OCI-LY7 (cell line): ENCODE results near the gene GSN. TPM values are rescaled to one million over a fixed set of nuclear protein-coding genes. Genes with fewer than 3 reads are reported as not detected.

ENCODE experiments used
- BruUV-seq: library from RNA; stranded (reverse); fragments of 400-500 nt; replicated peaks from 2 replicates; lab custom pipeline; 2021; lab: Mats Ljungman, UMichigan
- CTCF ChIA-PET: fragments of 300-600 bp; sonication (Branson Sonifier 250); formaldehyde crosslinking; loops from one replicate; lab custom pipeline; 2022; ENCODE audit warnings: antibody characterized with exemption; ENCODE audit not compliant: unreplicated experiment; lab: Charles Lee
- POLR2A ChIA-PET: fragments of 300-600 bp; sonication (Branson Sonifier 250); formaldehyde crosslinking; loops from one replicate; lab custom pipeline; 2022; ENCODE audit warnings: antibody characterized with exemption; lab: Charles Lee
- DNase-seq: peaks from one replicate; pipeline ENCODE4 v3.0.0-alpha.2; 2015; ENCODE audit warnings: low spot score
- H2AFZ ChIP-seq: fragments of 200-600 bp; sonication (generic), shearing (Covaris generic); 2 replicates; pipeline ENCODE4 v1.6.1; 2014; ENCODE audit warnings: mild to moderate bottlenecking, antibody characterized with exemption, low read length, moderate library complexity
- H3K27ac ChIP-seq: fragments of 200-600 bp; sonication (generic); 2 replicates; pipeline ENCODE4 v1.5.1; 2014; ENCODE audit warnings: mixed run types, low read depth, mild to moderate bottlenecking, moderate library complexity, low read length, inconsistent platforms; ENCODE audit not compliant: poor library complexity, severe bottlenecking
- H3K36me3 ChIP-seq: fragments of 200-600 bp; sonication (generic); 2 replicates; pipeline ENCODE4 v1.6.1; 2014; ENCODE audit warnings: mild to moderate bottlenecking, antibody characterized with exemption, low read length, moderate library complexity, mixed read lengths; ENCODE audit not compliant: insufficient read depth
- H3K4me1 ChIP-seq: fragments of 200-600 bp; sonication (generic); 2 replicates; pipeline ENCODE4 v1.5.1; 2014; ENCODE audit warnings: mild to moderate bottlenecking, low read length; ENCODE audit not compliant: insufficient read depth, poor library complexity, severe bottlenecking
- H3K4me2 ChIP-seq: fragments of 200-600 bp; sonication (generic); 2 replicates; pipeline ENCODE4 v1.6.1; 2014; ENCODE audit warnings: mild to moderate bottlenecking, low read length
- H3K4me3 ChIP-seq: fragments of 200-600 bp; sonication (generic); 2 replicates; pipeline ENCODE4 v1.5.1; 2014; ENCODE audit warnings: mild to moderate bottlenecking, low read depth, low read length; ENCODE audit not compliant: poor library complexity, severe bottlenecking
- H3K79me2 ChIP-seq: fragments of 200-600 bp; sonication (generic); 2 replicates; pipeline ENCODE4 v1.6.1; 2016; ENCODE audit warnings: low read depth, mild to moderate bottlenecking, low read length, moderate library complexity, mixed read lengths; ENCODE audit not compliant: insufficient read depth
- H3K9me2 ChIP-seq: fragments of 200-600 bp; sonication (generic); 2 replicates; pipeline ENCODE4 v1.6.1; 2016; ENCODE audit warnings: mild to moderate bottlenecking, low read length, mixed read lengths; ENCODE audit not compliant: insufficient read depth
- H3K9me3 ChIP-seq: fragments of 200-600 bp; sonication (generic); 2 replicates; pipeline ENCODE4 v1.6.1; 2014; ENCODE audit warnings: mild to moderate bottlenecking, mixed run types, low read length, mixed read lengths
- H4K20me1 ChIP-seq: fragments of 200-600 bp; sonication (generic); 2 replicates; pipeline ENCODE4 v1.6.1; 2014; ENCODE audit warnings: mild to moderate bottlenecking, antibody characterized with exemption, low read length, moderate library complexity, mixed read lengths; ENCODE audit not compliant: insufficient read depth
- EZH2phosphoT487 ChIP-seq: fragments of 200-600 bp; sonication (generic); IDR thresholded peaks from 2 replicates; pipeline ENCODE4 v1.6.1; 2018; ENCODE audit warnings: low read depth, borderline replicate concordance, mild to moderate bottlenecking, mixed run types, antibody characterized with exemption, low read length, moderate library complexity, mixed read lengths
- intact Hi-C: fragments of 100-400 bp; cut with micrococcal nuclease; formaldehyde crosslinking; loops from one replicate; pipeline ENCODE4 v1.10.0; 2022; ENCODE audit not compliant: unreplicated experiment
- total RNA-seq, 2 experiments: library from RNA; depleted of rRNA in 1 of 2; stranded (reverse); fragments of >200 nt in 1 of 2; shearing (Covaris generic) in 1 of 2; gene quantifications; 2 replicates each; pipeline ENCODE4 v1.2.3, GENCODE V29; 2014 to 2022
- TF ChIP-seq, protein P1 (sequence below): fragments of 200-600 bp; sonication (generic); conservative IDR thresholded peaks from 2 replicates; pipeline ENCODE4 v1.5.1; 2014; ENCODE audit warnings: mild to moderate bottlenecking, antibody characterized with exemption, low read length, moderate library complexity, mixed read lengths

GSN gene
- total RNA-seq, 2 experiments from 2014 or later: 13.4 to 16.3 TPM

DNA sequence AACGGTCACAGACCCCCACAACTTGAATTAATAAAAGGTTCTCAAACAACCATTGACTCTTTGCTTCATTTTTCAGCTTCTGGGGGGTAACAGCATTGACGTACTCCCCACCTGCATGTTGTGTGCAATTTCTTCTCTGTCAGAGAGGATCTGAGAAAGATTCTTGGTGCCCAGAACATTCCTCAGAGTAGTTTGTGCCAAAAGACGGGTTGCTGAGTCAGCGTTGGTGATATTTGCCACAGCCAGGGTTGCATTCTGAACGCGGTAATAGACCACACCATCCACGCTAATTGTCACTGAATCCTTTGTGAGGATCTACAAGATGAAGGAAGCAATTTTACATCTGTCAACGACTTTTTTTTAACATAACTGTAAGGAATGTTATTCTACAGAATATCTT lies 81.0 kb downstream of the GSN start:
- CTCF ChIA-PET: interaction anchor here (1.0 kb wide), 1 partner anchor 35 kb away, joined by 3 read pairs; no protein-coding TSS in a partner anchor
- H3K9me2 ChIP-seq: no peaks in the 10 kb centered on the region
- H3K4me2 ChIP-seq: no peak overlapping the region
- DNase-seq: no peak
- no peak overlapping the region for H3K27ac ChIP-seq
- H3K4me1 ChIP-seq: no peaks in the 10 kb centered on the region
- H4K20me1 ChIP-seq: no peaks in the 10 kb centered on the region
- intact Hi-C loops: no loop called here
- no peaks in the 10 kb centered on the region for H3K36me3 ChIP-seq
- no peaks in the 10 kb centered on the region for H3K79me2 ChIP-seq
- no peak overlapping the region for H3K4me3 ChIP-seq
- no TSS peak for BruUV-seq
- H3K9me3 ChIP-seq: no peaks in the 10 kb centered on the region
- no peak for TF ChIP-seq EZH2phosphoT487
- TF ChIP-seq, protein P1, sequence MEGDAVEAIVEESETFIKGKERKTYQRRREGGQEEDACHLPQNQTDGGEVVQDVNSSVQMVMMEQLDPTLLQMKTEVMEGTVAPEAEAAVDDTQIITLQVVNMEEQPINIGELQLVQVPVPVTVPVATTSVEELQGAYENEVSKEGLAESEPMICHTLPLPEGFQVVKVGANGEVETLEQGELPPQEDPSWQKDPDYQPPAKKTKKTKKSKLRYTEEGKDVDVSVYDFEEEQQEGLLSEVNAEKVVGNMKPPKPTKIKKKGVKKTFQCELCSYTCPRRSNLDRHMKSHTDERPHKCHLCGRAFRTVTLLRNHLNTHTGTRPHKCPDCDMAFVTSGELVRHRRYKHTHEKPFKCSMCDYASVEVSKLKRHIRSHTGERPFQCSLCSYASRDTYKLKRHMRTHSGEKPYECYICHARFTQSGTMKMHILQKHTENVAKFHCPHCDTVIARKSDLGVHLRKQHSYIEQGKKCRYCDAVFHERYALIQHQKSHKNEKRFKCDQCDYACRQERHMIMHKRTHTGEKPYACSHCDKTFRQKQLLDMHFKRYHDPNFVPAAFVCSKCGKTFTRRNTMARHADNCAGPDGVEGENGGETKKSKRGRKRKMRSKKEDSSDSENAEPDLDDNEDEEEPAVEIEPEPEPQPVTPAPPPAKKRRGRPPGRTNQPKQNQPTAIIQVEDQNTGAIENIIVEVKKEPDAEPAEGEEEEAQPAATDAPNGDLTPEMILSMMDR: no peak
- POLR2A ChIA-PET: interaction anchor here (0.8 kb wide), 1 partner anchor 228 kb away, joined by 3 read pairs; no protein-coding TSS in a partner anchor
- no peak overlapping the region for H2AFZ ChIP-seq

GRCh38 chr9:121350036-121350435 lies 82.1 kb downstream of the GSN start:
- Histone ChIP-seq H3K4me2 (no peak overlapping the region), H3K27ac (no peak overlapping the region), H3K4me3 (no peak overlapping the region), H3K9me3 (no peaks in the 10 kb centered on the region), H3K79me2 (no peaks in the 10 kb centered on the region), H3K4me1 (no peaks in the 10 kb centered on the region), H4K20me1 (no peaks in the 10 kb centered on the region), H2AFZ (no peak overlapping the region), H3K36me3 (no peaks in the 10 kb centered on the region), H3K9me2 (no peaks in the 10 kb centered on the region)
- CTCF ChIA-PET: interaction anchor here (0.5 kb wide), 1 partner anchor 231 kb away, joined by 3 read pairs; no protein-coding TSS in a partner anchor
- BruUV-seq: no TSS peak
- POLR2A ChIA-PET: interaction anchor here (0.6 kb wide), 2 partner anchors 25 to 55 kb away, joined by 3 read pairs; no protein-coding TSS in a partner anchor
- DNase-seq: no peak
- no peak for TF ChIP-seq EZH2phosphoT487
- TF ChIP-seq, protein P1: no peak
- intact Hi-C loops: no loop called here

DNA sequence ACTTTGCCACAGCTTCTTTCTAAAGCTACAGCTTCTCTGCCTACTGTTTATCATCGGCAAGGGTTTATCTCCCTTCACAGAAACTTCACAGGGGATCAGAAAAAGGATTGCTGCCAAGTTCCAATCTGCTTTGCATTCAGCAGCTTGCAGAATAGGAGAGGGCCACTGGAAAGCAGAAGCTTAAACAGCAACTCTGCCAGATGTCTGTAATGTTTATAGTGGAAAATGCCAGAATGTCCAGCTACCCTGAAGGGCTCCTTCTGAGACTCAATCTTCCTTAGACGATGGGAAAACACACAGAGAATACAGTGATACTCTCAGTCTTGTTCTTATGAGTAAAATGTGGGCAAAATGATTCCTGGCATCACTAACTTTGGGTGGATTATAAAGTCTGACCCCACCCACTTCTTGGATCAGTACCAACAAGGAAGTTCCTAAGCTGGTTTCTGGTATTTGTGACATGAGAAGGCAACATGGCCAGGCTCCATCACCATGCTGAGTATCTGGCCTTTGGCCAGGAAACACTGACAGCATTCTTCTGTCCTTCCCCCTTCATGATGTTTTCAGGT lies 83.1 kb downstream of the GSN start:
- Histone ChIP-seq H3K27ac (no peak overlapping the region), H3K4me3 (no peak overlapping the region), H3K9me3 (no peaks in the 10 kb centered on the region), H3K9me2 (no peaks in the 10 kb centered on the region), H2AFZ (no peak overlapping the region), H3K4me2 (no peak overlapping the region), H3K36me3 (no peaks in the 10 kb centered on the region), H3K79me2 (no peaks in the 10 kb centered on the region), H3K4me1 (no peaks in the 10 kb centered on the region), H4K20me1 (no peaks in the 10 kb centered on the region)
- no TSS peak for BruUV-seq
- no peak for DNase-seq
- intact Hi-C loops: no loop called here
- POLR2A ChIA-PET: interaction anchor here (1.0 kb wide), 1 partner anchor 35 kb away, joined by 3 read pairs; no protein-coding TSS in a partner anchor
- CTCF ChIA-PET: no interaction called here
- TF ChIP-seq EZH2phosphoT487: no peak
- TF ChIP-seq, protein P1: no peak
